ENCODE results near the gene UGT1A4. TPM values are rescaled to one million over a fixed set of nuclear protein-coding genes. Genes with fewer than 3 reads are reported as not detected.

Gene UGT1A4
- total and polyA plus RNA-seq, 9 of the 15 experiments (the other 6 are each of a cell fraction or from before 2014, with no cell fraction given), result not detected

- TF ChIP-seq MTA1 (IDR thresholded peaks at IDR 0.05; ENCODE audit: borderline replicate concordance) (peak; percentile 56; the same call in 1 of the 2 replicates), PHTF2 (CRISPR knock-in tag; IDR thresholded peaks at IDR 0.05) (no peak), HES1 (IDR thresholded peaks at IDR 0.05; ENCODE audit: low read depth) (0 out of 2 replicates have a peak, but pooled peaks have one; percentile 64), IFI16 (CRISPR knock-in tag; IDR thresholded peaks at IDR 0.05) (no peak), BRD4 (IDR thresholded peaks at IDR 0.05) (no peak), ZNF324 (CRISPR knock-in tag; IDR thresholded peaks at IDR 0.05) (no peak), STAG1 (CRISPR knock-in tag; IDR thresholded peaks at IDR 0.05; ENCODE audit: borderline replicate concordance) (no peak), STAT5B (CRISPR knock-in tag; IDR thresholded peaks at IDR 0.05) (no peak), ZNF311 (CRISPR knock-in tag; IDR thresholded peaks at IDR 0.05) (no peak), ATF6 (CRISPR knock-in tag; IDR thresholded peaks at IDR 0.05) (no peak), XRCC3 (IDR thresholded peaks at IDR 0.05) (no peak), PTTG1 (tag; IDR thresholded peaks at IDR 0.05; ENCODE audit: low read depth) (no peak), ZNF318 (IDR thresholded peaks at IDR 0.05; ENCODE audit: borderline replicate concordance in 1 of 2, low read depth in 1 of 2) (peak in 1 of 2 experiments; percentile 69; a peak in 1 of 4 replicates), RUNX1 (IDR thresholded peaks at IDR 0.05; ENCODE audit: low read depth) (no peak), MAFG (tag; conservative IDR thresholded peaks at IDR 0.05) (peak; percentile 98), NKRF (IDR thresholded peaks at IDR 0.05; ENCODE audit: borderline replicate concordance) (no peak)
Observed at GRCh38 chr2:233700028-233700635, 18.4 kb upstream of the UGT1A4 start (continued).

All from K562 (cell line).